ENCODE results near the gene GNE.
A peak's percentile ranks its signal among the peaks of the same experiment; 100 is the strongest.
"Not testable (repeated sequence)": the region's sequence is repeated elsewhere in the genome, so short reads cannot be mapped to it uniquely, and the experiment has no call there.

Gene GNE

DNA sequence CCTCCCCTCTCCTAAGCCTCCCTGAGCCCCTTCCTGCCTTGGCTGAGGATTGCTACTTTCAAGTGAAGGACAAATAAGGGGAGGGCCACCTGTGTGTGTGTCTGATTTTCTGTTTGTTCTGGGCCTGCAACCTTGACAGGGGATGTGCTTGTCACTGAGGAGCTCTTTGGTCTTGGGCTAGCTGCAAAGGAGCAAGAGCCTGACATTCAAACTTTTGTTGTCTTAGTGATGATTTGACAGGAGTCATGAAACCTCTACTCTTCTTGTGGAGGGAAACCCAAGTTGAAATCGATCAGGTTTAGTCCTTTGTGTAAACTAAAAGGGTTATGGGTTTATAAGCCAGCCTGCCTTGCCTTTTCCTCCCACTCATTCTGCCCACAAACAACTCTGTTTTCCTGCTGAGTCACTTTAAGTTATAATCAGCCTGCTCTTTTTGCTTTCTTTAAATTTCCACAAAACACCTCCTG, 50.7 kb downstream of the GNE start:
- no peak for DNase-seq (ENCODE audit: low spot score)

DNA sequence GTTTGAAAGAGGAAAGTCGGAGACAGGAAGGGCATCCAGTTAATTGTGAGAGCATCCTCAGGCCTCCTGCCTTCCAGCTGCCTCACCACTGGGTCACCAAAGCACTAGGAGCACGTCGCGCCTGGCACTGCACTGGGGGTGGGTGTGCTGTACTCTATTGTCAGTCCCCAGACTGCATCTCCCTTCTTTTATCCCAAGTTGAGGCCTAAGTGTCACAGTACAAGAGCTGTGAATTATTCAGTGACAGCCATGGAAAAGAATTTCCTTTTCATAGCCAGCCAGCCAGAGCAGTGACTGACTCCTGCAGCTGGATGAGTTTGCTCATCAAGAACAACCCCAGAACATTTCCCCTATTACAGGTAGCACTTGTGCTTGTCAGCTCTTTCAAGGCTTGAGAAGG, 51.2 kb downstream of the GNE start:
- DNase-seq (ENCODE audit: low spot score), result no peak

DNA sequence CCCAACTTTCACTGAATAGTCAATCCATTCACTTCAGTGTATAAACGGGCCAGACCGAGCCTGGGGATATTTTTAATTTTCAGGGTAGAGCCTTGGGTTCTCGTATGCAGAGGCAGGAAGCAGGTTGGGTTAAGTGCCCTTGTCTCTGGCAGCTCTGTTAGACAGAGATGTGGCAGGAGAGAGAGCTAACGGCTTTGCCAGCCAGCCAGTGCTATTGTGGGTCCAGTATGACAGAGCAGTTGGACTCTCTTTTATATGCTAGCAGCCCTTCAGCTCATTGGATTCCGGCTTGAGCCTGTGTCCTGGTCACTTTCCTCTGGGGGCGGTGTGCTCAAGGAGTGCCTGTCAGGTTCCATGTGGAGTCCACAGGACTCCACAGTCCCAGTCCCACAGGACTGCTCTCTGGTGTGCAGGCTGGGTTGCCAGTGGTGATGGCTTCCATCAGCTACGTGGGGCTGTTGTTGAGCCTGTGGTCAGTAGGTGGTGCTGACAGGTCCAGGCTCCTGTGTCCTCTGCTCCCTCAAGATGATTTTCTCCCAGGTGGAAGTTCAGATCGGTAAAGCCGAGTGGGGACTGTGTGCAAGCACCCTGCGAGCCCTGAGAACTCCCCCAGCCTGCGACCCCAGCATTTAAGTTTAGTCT, 53.2 kb downstream of the GNE start:
- no peak for DNase-seq (ENCODE audit: low spot score)

DNA sequence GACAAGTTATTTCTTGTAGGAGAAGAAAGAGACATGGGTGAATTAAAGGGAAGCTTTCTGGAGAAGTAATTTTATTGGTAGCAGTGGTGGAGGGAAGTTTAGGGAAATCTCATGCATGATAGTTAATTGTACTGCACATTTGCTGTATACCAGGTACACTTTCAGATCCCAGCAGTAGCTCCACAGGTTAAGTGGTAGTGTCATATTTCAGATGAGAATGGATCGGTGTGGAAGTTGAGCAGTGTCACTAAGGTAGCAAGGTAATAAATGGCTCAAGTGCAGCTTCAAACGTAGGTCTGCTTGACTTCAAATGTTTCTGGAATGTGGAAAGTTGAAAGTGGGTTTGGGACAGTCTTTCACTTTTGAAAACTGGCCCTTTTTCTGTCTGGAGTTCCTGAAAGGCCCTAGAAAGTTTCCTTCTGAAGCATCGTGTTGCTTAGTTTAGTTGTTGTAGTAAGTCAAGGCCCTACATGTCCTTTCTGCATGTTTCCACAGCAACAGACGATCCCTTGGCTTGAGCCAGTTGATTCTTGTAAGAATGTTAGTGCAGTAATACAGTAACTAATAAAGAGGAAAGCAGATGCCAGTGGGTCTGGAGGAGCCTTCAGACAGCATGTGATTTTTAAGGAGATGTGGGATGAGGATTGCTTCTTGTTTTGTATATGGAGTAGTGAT, 63.8 kb downstream of the GNE start:
- no peak for DNase-seq (ENCODE audit: low spot score)

DNA sequence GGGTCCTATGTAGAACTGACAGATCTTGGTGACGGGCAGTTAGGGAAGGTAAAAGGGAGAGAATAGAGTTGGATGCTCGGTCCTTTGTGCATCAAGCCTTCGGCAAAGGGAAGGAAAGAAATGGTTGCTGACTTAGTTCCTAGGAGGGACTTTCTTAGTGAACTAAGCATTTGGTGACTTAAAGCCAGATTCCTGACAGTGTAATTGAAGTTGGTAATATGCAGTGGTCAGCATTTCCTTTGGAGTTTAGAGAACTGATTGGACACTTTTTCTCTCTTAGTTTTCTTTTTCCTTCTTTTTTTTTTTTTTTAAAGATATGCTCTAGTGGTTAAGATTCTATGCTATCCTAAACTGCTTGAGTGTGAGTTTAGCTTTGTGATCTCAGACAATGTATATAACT, 65.2 kb downstream of the GNE start:
- DNase-seq (ENCODE audit: low spot score), result no peak

DNA sequence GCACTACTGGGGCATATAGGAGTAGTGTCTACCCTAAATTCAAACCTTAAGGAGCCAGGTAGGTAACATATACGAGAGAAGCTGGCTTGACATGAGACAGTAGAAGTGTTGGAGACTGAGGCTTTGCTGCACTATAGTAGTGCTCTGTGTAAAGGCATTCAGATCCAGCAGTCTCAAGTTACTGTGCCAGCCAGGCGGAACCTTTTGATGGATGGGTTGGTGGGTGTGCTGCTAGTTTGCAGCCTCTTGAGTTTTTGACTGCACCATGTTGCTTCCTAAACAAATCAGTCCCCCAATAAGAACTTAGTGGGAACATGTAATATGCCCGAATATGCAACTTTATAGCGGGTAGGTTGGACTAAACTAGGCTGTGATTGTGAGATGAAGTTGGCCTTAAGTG, 66.1 kb downstream of the GNE start:
- peak; percentile 66 for DNase-seq (ENCODE audit: low spot score)

DNA sequence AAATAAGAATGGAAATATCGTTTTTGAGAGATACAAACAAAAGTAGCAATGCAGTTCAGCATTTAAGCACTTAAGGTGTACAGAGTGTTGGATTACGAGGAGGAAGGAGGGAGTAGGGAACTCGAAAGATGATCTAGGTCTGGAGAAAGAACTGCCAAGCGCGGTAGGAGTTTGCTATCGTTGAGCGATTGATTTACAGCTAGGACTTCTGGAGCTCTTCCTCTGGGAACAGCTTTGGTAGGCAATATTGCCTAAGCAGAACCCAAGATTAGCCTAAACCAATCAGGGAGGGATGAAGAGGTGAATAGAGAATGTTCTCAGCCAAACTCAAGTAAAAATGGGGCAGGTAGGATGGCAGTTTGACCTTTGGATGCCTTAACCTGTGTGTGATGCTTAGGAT, 66.6 kb downstream of the GNE start:
- no peak for DNase-seq (ENCODE audit: low spot score)

DNA sequence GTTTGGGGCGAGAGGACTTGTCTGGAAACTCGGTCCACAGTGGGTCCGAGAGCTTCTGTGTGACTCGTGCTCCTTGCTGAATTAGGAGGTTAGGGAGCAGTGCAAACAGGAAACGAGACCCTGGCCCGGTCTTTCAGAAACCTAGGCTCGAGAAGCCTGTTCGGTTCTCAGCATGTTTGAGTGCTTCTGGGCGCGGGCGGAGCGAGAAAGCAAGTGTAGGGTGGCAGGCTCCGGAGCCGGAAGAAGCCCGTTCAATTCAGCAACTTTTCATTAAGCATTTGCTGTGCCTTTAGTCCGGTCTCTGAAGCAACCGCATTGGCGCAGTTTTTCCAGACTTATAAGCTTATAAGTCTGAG, 67.0 kb downstream of the GNE start:
- DNase-seq (ENCODE audit: low spot score), result no peak

DNA sequence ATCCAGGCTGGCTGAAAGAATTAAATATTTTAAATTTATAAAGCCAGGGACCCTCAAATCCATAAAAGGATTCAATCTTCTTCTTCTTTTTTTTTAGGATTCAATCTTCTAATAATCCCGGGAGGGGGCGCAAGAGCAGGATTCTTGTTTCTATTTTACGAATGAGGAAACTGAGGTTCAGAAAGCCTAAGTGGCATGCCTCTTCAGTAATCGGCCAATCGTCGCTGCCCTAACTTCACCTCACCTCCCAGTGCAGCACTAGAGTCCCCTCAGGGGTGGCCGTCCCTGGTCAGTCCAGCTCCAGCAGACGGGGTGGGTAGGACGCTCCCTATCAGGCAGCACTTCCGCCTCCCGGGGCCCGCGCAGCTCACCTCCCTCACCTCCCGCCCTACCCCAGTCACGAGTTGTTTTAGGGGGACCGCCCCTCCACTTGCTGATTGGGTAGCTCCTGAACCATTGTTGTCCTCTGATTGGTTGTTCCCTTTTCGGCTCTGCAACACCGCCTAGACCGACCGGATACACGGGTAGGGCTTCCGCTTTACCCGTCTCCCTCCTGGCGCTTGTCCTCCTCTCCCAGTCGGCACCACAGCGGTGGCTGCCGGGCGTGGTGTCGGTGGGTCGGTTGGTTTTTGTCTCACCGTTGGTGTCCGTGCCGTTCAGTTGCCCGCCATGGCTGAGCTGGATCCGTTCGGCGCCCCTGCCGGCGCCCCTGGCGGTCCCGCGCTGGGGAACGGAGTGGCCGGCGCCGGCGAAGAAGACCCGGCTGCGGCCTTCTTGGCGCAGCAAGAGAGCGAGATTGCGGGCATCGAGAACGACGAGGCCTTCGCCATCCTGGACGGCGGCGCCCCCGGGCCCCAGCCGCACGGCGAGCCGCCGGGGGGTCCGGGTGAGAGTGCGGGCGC, 67.6 kb downstream of the GNE start, which contains the start of gene CLTA:
TSS of gene CLTA (plus strand) at position 534 of the 902 bp plus-strand sequence. CDS start at position 670, 136 bp downstream.
- peak; percentile 99 for DNase-seq (ENCODE audit: low spot score)

DNA sequence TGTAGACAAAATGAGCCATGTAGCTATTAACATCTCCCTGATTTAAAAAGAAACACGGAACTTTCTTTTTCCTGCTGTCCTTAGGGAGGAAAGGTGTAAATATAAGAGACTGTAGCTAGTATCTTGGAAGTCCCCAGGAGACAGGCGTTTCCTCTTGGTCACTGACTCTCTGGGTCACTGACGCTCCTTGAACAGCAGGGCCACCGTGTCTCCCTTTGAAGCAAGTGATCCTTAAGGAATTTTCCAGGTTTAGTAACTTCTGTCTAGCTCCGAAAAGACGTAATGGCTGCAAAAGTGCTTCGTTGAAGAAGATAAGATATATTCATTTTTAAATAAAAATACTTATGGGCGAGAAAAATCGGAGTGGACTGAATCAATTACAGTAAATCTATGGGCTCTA, 68.3 kb downstream of the GNE start:
- no peak for DNase-seq (ENCODE audit: low spot score)

DNA sequence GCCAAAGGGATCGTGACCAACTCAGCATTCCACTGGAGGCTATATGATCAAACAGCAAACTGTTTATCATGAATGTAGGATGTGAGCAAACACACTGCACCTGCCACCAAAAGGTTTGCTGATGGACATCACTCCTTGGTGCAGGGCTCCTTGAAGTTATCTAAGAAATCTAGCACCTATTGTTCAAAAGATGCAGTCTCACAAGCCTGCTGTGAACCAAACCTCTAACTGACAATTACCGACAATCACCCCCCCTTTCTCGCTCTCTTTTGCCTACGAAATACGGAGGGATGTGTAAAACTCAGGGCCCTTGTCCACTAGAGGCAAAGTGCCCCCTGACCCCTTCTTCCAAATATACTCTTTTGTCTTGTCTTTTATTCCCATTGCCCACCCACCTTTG, 70.0 kb downstream of the GNE start:
- no peak for DNase-seq (ENCODE audit: low spot score)

DNA sequence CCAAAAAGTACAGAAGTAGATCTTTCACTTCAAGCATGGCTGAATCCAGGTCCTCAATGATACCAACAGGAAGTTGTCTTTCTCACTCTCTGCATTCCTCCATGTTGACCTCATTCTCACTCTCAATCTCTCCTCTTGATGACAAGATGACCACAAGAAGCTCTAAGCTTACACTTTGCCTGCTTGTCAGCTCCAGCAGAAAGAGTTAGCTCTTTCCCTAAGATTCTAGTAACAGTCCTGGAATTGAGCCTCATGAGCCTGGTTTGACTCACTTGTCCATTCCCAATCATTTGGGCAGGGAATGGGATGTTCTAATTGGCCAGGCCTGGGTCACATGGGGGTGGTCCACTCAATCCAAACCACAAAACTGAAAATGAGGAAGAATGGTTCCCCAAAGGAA, 70.8 kb downstream of the GNE start:
- DNase-seq (ENCODE audit: low spot score), result no peak

DNA sequence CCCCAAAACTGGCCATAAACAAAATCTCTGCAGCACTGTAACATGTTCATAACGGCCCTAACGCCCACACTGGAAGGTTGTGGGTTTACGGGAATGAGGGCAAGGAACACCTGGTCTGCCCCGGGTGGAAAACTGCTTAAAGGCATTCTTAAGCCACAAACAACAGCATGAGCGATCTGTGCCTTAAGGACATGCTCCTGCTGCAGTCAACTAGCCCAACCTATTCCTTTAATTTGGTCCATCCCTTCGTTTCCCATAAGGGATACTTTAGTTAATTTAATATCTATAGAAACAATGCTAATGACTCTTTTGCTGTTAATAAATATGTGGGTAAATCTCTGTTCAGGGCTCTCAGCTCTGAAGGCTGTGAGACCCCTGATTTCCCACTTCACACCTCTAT, 78.0 kb downstream of the GNE start:
- DNase-seq (ENCODE audit: low spot score), result not testable (repeated sequence)

DNA sequence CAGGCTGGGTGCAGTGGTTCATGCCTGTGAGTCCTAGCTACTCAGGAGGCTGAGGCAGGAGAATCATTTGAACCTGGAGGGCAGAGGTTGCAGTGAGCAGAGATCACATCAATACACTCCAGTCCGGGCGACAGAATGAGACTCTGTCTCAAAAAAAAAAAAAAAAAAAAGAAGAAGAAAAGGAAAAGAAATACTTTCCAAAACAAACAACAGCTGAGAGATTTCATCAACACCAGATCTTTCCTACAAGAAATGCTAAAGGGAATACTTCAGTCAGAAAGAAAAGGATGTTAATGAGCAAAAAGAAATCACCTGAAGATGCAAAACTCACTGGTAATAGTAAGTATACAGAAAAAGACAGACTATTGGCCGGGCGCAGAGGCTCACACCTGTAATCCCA, 80.7 kb downstream of the GNE start:
- no peak for DNase-seq (ENCODE audit: low spot score)

DNA sequence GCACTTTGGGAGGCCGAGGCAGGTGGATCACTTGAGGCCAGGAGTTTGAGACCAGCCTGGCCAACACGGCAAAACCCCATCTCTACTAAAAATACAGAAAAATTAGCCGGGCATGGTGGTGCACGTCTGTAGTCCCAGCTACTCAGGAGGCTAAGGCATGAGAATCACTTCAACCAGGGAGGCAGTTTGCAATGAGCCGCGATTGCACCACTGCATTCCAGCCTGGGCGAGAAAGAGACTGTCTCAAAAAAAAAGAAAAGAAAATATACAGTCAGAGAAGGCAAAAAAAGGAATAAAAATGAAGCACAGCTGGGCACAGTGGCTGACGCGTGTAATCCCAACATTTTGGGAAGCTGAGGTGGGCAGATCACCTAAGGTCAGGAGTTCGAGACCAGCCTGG, 81.8 kb downstream of the GNE start:
- not testable (repeated sequence) for DNase-seq (ENCODE audit: low spot score)

DNA sequence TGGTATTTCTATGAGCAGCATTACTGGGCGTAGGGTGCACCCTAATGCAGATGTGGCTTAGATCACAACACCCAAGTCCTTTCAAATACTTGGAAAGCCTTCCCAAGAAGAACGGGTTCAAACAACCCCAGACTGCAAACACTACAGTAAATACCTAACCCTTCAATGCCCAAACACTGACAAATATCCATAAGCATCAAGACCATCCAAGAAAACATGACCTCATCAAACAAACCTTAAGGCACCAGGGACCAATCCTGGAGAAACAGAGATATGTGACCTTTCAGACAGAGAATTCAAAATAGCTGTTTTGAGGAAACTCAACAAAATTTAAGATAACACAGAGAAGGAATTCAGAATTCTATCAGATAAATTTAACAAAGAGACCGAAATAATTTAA, 83.0 kb downstream of the GNE start:
- not testable (repeated sequence) for DNase-seq (ENCODE audit: low spot score)

DNA sequence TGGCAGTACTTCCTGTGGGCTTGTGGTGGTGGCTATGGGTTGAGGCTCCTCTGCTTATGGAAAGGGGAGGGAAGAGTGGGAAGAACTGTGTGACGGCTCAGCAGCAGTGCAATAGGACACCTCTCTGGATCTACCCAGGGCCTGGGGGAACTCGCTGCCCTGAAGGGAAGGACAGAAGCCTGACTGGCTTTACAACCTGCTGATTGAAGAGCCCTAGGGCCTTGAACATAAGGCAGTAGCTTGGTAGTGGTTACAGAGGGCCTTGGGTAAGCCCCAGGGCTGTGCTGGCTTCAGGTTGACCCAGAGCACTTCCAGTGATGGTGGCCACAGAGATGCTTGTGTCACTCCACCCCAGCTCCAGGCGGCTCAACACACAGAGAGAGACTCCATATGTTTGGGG, 83.5 kb downstream of the GNE start:
- no peak for DNase-seq (ENCODE audit: low spot score)

DNA sequence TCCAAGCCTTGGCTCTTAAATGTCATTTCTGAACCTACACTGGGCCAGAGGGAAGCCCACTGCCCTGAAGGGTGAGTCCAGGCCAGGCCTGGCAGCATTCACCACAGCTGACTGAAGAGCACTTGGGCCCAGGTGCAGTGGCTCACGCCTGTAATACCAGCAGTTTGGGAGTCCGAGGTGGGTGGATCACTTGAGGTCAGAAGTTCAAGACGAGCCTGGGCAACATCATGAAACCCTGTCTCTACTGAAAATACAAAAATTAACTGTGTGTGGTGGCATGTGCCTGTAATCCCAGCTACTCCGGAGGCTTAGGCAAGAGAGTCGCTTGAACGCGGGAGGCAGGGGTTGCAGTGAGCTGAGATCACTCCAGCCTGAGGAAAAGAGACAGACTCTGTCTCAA, 84.0 kb downstream of the GNE start:
- DNase-seq (ENCODE audit: low spot score), result no peak

DNA sequence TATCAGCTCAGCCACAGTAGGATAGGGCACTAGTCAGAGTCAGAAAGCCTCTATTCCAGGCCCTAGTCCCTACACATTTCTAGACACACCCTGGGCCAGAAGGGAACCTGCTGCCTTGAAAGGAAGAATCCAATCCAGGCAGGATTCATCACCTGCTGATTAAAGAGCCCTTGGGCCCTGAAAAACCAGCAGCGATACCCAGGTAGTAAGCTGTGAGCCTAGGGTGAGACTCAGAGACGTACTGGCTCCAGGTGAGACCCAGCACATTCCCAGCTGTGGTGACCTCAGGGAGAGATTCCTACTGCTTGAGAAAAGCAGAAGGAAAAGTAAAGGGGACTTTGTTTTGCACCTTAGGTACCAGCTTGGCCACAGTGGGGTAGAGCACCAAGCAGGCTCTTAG, 84.4 kb downstream of the GNE start:
- no peak for DNase-seq (ENCODE audit: low spot score)

DNA sequence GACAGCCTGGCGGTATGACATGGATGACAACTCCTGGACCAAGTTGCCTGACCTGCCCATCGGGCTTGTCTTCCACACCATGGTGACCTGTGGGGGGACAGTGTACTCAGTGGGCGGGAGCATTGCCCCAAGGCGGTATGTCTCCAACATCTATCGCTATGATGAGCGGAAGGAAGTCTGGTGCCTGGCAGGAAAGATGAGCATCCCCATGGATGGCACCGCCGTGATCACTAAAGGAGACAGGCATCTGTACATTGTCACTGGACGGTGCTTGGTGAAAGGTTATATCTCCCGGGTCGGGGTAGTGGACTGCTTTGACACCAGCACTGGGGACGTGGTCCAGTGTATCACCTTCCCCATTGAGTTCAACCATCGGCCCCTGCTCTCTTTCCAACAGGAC, 87.7 kb downstream of the GNE start:
- DNase-seq (ENCODE audit: low spot score), result no peak

DNA sequence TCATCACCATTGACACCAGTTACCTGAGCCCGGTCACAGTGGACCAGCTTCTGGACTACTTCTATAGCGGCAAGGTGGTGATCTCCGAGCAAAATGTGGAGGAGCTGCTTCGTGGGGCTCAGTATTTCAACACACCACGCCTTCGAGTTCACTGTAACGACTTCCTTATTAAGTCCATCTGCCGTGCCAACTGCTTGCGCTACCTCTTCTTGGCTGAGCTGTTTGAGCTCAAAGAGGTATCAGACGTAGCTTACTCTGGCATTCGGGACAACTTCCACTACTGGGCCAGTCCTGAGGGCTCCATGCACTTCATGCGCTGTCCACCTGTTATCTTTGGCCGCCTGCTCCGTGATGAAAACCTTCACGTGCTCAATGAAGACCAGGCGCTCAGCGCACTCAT, 88.5 kb downstream of the GNE start:
- DNase-seq (ENCODE audit: low spot score), result no peak

DNA sequence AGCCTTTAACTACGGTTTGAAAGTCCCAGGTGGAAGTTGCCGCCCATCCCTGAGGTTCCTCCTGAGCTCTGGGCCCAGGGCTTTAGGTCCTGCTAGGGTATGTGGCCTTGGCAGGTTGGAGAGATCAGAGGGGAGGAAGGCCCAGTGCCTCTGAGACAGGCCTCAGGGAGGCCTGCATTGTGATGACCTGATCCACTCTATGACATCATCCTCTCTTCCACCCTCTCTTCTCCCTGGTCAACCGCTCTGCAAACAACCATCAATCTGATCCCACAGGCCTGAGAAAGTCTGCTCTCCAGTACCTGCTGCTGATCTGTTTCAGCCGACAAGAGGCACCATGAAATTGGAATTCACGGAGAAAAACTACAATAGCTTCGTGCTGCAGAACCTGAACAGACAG, 89.1 kb downstream of the GNE start, which contains the start of gene CCIN:
TSS of gene CCIN (plus strand) at position 223 of the 400 bp plus-strand sequence. CDS start at position 338, 115 bp downstream.
- DNase-seq (ENCODE audit: low spot score), result no peak

All from COLO829 (cell line).